Chondrocyte (in vitro differentiated cells): ENCODE data around the gene MRPS35. TPM values are rescaled to one million over a fixed set of nuclear protein-coding genes. Genes with fewer than 3 reads are reported as not detected.
A peak's percentile ranks its signal among the peaks of the same experiment; 100 is the strongest.

Experiments used
- DNase-seq: peaks from one replicate; pipeline ENCODE4 v3.0.0; 2021; ENCODE audit warnings: mixed read lengths, low spot score
- H3K27ac Mint-ChIP-seq: one replicate; pipeline ENCODE4 v1.8.0; 2021; ENCODE audit warnings: mild to moderate bottlenecking, moderate library complexity, mixed read lengths; ENCODE audit not compliant: unreplicated experiment
- H3K27me3 Mint-ChIP-seq: 2 replicates; pipeline ENCODE4 v1.8.0; 2021; ENCODE audit warnings: low read depth, mixed read lengths
- H3K36me3 Mint-ChIP-seq: 2 replicates; pipeline ENCODE4 v1.8.0; 2021; ENCODE audit warnings: low read depth, mixed read lengths
- H3K4me1 Mint-ChIP-seq: 2 replicates; pipeline ENCODE4 v1.8.0; 2021; ENCODE audit warnings: low read depth, mild to moderate bottlenecking, mixed read lengths
- H3K4me3 Mint-ChIP-seq: one replicate; pipeline ENCODE4 v1.8.0; 2021; ENCODE audit warnings: mild to moderate bottlenecking, moderate library complexity, mixed read lengths; ENCODE audit not compliant: unreplicated experiment
- H3K9me3 Mint-ChIP-seq: 2 replicates; pipeline ENCODE4 v1.8.0; 2021; ENCODE audit warnings: low read depth, mixed read lengths
- long read RNA-seq: library from polyadenylated mRNA; stranded (forward); transcript quantifications from one replicate; pipeline ENCODE4 v2.0.0, GENCODE V29; 2021
- total RNA-seq: library from RNA; stranded (reverse); gene quantifications from 3 replicates; pipeline ENCODE4 v1.2.1, GENCODE V29; 2021
- TF ChIP-seq, protein P1 (sequence below): fragments of 200-600 bp; sonication (generic); IDR thresholded peaks from 2 replicates; pipeline ENCODE4 v1.5.0; 2021; ENCODE audit warnings: antibody characterized with exemption, mild to moderate bottlenecking, moderate library complexity

Gene MRPS35
- total RNA-seq, result 29.2 to 33.1 TPM (median 33.1 TPM) in 3 replicates
- long read RNA-seq, transcript MRPS35-201 (8 exons, 1,888 nt), result major isoform, 91 of 103 reads
- long read RNA-seq, partial matches to known transcripts, result 6 of 103 reads
- long read RNA-seq, other reads (novel, unspliced or antisense), result 3 of 103 reads

DNA sequence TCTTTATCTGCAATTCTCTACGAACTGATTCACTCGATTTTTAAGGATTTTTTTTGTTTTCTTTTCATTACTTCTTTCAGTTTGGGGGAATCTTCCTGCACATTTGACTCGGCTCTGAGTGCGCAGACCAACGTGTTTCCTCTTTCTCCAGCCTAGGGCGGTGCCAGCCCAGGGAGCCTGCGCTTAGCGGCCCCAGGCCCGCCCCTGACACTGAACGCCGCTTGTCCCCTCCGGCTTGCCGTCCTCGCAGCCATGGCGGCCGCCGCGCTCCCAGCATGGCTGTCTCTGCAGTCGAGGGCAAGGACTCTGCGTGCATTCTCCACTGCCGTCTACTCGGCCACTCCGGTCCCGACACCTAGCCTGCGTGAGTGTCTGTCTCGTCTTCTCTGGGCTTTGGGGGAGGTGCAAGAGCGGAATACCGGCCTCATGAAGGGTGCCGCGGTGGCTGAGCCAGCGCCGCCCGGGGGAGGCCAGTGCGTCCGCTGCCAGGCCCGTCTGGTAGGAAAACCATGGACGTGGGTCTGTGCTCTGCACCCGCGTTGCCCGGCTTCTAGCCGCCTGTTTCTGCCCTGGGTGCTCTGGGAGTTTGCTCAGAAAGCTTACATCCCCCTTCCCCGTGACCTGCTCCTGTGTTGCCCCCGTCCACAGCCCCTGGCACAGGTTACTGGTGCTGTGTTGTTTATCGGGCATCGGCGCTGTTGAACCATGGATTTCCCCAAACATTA is at the start of gene MRPS35:
MRPS35 (plus strand) TSS at position 241 of the 725 bp plus-strand sequence; CDS start at position 253, 12 bp downstream.
- TF ChIP-seq, protein P1, sequence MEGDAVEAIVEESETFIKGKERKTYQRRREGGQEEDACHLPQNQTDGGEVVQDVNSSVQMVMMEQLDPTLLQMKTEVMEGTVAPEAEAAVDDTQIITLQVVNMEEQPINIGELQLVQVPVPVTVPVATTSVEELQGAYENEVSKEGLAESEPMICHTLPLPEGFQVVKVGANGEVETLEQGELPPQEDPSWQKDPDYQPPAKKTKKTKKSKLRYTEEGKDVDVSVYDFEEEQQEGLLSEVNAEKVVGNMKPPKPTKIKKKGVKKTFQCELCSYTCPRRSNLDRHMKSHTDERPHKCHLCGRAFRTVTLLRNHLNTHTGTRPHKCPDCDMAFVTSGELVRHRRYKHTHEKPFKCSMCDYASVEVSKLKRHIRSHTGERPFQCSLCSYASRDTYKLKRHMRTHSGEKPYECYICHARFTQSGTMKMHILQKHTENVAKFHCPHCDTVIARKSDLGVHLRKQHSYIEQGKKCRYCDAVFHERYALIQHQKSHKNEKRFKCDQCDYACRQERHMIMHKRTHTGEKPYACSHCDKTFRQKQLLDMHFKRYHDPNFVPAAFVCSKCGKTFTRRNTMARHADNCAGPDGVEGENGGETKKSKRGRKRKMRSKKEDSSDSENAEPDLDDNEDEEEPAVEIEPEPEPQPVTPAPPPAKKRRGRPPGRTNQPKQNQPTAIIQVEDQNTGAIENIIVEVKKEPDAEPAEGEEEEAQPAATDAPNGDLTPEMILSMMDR, result peak; percentile 31
- Mint-ChIP-seq H3K4me3 (peak within 1 kb of the TSS; percentile 98), H3K4me1 (peaks cover 27% of the 10 kb centered on the region), H3K36me3 (peaks cover 4% of the 10 kb centered on the region), H3K27ac (peak within 1 kb of the TSS; percentile 94), H3K9me3 (no peaks in the 10 kb centered on the region), H3K27me3 (no peaks in the 10 kb centered on the region)
- DNase-seq, result peak; percentile 97

DNA sequence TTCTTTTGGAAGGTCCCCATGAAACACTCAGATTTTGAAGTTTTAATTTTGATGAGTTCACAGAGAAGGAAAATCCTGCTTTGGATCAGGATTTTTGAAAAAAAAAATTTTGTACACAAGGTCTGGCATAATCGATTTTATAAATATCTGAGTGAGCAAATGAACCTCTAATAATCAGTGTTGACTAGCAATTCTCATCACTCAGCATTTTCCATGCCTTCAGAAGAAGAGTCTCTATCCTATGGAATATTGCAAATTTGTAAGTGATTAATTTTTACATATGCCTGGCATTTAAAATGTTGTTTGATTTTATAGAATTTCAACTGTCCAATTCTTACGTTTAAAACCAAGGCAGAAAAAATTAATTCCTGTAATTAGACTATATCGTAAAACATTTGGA is 44.9 kb upstream of the MRPS35 start:
- Mint-ChIP-seq H3K4me3 (no peak overlapping the region), H3K9me3 (no peaks in the 10 kb centered on the region), H3K36me3 (peaks cover 45% of the 10 kb centered on the region), H3K27me3 (no peaks in the 10 kb centered on the region), H3K4me1 (peaks cover 25% of the 10 kb centered on the region), H3K27ac (no peak overlapping the region)
- TF ChIP-seq, protein P1, result no peak
- no peak for DNase-seq

DNA sequence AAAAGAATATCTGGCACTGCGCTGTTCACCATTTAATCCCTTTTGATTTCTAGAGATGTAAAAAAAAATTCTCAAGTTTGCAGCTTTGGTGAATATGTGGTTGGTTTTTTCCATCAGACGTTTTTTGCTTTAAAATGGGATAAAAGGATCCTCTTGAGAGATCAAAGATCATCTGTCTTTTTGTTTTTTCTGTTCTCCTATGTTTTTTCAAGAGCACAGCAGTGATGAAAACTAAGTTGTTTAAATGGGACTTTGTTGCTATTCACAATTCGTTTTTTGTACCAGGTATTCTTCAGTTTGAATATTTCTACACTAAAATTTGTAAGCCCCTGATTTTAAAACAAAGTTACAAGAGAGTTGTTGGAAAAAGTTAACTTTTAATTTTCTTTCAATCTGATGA is 44.1 kb upstream of the MRPS35 start:
- Mint-ChIP-seq H3K27ac (peak overlapping the region; percentile 11), H3K9me3 (no peaks in the 10 kb centered on the region), H3K4me3 (no peak overlapping the region), H3K36me3 (peaks cover 43% of the 10 kb centered on the region), H3K27me3 (no peaks in the 10 kb centered on the region), H3K4me1 (peaks cover 28% of the 10 kb centered on the region)
- TF ChIP-seq, protein P1, result no peak
- no peak for DNase-seq

DNA sequence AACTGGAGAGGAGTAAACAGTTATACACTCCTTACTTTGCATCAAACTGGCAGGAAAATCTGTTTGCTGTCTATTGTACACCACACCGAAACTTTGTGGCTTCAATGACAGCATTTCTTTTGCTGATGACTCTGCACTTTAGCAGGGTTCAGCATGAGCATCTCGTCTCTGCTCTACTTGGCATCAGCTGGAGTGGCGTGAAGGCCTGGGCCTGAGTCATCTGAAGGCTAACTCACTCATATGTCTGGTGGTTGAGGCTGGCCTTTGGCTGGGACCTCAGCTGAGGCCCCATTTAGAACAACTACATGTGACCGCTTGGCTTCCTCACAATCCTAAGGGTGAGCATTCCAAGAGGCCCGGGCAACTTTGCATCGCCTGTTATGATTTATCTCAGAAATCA is 43.1 kb upstream of the MRPS35 start:
- Mint-ChIP-seq H3K36me3 (peaks cover 42% of the 10 kb centered on the region), H3K4me1 (peaks cover 38% of the 10 kb centered on the region), H3K27me3 (no peaks in the 10 kb centered on the region), H3K27ac (peak overlapping the region; percentile 14), H3K9me3 (no peaks in the 10 kb centered on the region), H3K4me3 (no peak overlapping the region)
- DNase-seq, result no peak
- TF ChIP-seq, protein P1, result no peak

DNA sequence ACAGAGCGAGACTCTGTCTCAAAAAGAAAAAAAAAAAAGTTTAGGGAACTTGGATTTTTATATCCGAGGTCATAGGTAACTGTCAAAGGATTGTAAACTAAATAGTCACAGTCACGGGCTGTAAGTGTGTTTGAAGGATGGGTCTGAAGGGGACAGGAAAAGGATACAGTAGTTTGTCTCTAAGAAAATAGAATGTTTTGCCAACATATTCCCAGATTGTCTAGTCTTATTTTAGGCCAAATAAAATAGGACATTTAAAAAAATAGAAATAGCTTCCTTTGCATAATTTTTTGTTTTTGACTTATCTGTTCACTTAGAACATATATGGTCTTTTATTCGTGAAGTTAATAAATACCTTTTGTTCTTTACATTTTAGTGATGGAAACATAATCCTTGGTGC is 38.6 kb upstream of the MRPS35 start:
- no peak overlapping the region for H3K4me3 Mint-ChIP-seq
- no peak for DNase-seq
- peaks cover 34% of the 10 kb centered on the region for H3K36me3 Mint-ChIP-seq
- no peaks in the 10 kb centered on the region for H3K27me3 Mint-ChIP-seq
- peak overlapping the region; percentile 55 for H3K27ac Mint-ChIP-seq
- H3K4me1 Mint-ChIP-seq, result peaks cover 47% of the 10 kb centered on the region
- H3K9me3 Mint-ChIP-seq, result no peaks in the 10 kb centered on the region
- TF ChIP-seq, protein P1, result no peak
